Endothelial cell of umbilical vein (primary cell): ENCODE data around the gene TUBGCP3.

Source experiments
- EZH2 ChIP-seq: IDR thresholded peaks from 2 replicates; pipeline ENCODE4 v1.6.1; 2012; ENCODE audit warnings: borderline replicate concordance, low read depth, mild to moderate bottlenecking, moderate library complexity, low read length, inconsistent platforms; ENCODE audit not compliant: severe bottlenecking
- POLR2AphosphoS5 ChIP-seq: IDR thresholded peaks from 2 replicates; pipeline ENCODE4 v1.6.1; 2012; ENCODE audit warnings: low read depth, mild to moderate bottlenecking, control low read depth, low read length, moderate library complexity; ENCODE audit not compliant: insufficient read depth

DNA sequence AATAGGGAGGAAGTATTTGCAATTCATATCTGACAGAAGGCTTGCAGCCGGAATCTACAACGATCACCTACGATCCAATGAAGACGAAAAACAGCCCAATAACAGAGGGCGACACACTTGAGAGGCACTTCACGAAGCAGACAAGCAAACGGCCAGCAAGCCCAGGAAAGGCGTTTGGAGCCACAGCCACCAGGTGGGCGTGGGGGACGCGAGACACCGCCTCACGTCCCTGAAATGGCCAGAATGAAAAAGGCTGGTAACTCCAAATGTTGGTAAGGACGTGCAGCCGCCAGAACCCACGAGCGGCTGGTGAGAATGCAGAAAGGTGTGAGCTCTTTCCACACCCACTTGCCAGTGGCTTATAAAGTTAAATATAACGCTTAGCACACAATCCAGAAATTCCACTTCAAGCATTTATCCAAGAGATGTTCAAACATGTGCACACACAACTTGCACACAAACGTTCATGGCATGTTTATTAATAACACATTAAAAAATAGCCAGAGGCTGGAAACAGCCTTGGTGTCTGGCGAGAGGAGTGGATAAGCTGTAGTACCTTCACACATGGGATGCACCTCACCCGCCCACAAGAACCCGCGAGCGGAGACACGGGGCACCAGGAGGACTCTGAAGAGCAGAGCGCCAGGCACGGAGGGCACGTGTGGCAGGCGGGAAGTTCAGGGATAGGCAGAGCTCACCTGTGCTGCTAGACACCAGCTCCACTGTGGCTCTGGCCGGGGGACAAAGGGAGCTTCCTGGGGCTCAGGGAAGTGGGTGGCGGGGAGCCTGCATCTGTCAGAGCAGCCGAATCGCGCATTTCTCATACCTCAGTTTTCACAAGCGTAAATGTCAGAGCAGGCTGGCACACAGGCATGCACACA, 122.5 kb downstream of the TUBGCP3 start:
- no peak for TF ChIP-seq EZH2
- no peak for TF ChIP-seq POLR2AphosphoS5
